ENCODE results near the gene ARHGEF40. TPM values are rescaled to one million over a fixed set of nuclear protein-coding genes. Genes with fewer than 3 reads are reported as not detected.

ARHGEF40 gene
- total RNA-seq, 1 donor from 2014 or later: 81.1 TPM

DNA sequence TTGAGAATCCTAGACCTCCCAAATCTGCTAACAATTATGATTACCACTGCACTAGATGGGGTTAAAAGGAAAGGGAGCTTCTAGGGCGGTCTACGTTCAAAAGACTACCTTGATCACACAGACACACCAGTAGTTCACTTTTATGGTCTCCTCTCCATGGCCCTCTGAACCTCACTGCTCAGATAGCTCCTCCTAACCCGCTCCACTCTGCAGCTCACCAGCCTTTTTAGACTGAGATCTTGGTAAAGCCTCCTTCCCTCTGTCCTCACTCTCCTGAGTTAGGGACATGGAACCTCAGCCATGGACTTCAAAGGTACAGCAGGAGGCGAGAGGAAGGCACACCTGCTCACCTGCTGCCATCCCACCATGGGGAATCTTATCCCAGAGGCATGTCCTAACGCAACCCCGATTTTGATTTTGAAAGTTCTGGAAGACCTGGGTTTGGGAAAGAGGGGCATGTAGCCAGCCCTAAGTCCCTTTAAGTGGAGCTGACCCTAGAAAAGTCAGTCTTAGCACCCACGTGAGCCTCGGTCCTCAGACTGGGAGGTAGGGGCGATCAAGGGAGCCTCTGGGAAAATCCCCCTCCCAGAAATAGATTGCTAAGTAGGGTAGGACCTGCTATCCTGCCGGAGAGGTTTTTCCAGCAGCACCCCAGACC is 27.0 kb downstream of the ARHGEF40 start:
- DNase-seq (ENCODE audit: low spot score): no peak

DNA sequence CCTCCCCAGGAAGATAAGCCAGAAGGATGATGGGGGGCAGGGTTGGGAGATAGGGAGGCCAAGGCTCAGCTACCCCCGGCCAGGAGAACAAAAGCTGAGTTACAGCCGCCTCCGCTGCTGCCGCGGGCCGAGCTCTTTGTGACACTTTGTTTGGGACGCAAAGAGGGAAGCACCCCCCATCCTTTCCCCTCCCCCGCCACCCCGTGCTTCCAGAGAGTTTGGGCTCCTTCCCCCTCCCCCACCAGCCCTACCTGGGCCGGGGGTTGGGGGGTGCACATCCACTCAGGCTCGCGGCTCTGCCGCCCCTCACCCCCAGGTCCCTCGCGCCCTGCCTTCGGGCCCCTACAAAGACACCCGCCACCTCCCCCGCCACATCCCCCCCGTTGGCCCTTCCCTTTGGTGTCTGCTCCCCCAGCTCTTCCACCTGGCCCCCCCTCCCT is 27.6 kb downstream of the ARHGEF40 start:
- DNase-seq (ENCODE audit: low spot score): no peak

DNA sequence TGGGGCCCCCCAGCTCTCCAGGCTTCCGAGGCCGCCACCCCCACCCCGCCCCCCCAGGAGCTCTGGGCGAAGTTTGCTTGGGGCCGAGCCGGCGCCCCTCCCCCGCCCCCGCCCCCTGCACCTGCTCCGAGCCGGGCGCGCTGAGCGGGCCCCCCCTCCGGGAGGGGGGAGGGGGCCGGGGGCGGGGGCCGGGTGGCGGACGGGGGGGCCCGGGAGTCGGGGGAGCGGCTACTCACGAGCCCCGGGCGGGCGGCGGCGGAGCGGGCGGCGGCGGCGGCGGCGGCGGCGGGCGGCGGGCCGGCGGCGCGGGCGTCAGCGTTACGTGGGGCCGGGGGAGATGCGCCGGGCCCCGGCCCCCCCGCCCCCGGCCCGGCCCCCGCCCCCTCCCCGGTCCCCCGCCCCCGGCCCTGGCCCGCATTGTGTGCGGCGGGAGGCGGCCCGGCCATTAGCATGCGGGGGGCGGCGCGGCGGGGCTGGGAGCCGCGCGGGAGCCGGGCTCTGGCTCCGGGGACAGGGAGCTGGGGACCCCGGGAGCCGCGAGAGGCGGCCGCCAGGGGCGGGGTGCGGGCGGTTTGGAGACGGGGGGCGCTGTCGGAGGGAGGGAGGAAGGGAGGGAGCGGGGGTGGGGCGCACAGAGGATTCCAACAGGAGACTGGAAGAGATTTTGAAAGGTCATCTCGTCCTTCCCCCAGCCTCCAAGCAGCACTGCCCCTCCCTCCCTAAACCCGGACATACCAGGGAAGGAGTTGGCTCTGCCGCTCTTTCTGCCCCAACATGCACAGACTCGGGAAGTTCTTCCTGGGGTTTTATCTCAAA is 28.2 kb downstream of the ARHGEF40 start, which contains the start of gene ZNF219:
ZNF219 (minus strand) TSS at position 580 of the 816 bp plus-strand sequence. CDS start 5,064 bp downstream, outside the sequence.
- DNase-seq (ENCODE audit: low spot score): no peak

DNA sequence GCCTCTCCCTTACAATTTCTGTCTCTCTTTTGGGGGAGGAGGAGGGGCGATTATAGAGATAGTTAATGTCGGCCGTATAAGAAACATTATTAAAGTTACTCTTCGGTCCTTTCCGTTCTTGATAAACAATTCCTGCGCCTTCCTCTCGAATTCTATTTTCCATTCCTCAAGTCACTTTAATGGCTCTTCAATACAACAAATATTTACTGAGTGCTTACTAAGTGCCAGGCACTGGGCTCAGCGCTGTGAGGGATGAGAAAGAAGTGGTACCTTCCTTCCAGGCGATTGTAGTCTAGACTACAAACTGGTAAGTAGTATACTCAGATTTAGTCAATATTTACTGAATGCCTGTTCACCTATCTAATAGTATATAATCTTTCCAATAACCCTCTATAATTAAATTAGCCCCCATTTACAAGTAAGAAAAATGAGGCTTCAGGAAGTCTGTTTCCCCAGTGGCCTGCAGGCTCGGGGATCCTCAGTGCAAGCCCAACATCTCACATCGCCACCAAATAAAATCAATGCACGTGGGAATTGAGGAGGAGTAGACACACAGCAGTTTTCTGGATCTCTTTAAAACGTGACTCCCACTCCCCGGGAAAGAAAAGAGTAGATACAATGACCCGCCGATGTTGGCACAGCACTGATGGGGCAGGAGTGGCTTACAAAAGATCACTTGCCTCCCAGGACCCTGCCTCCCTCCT is 28.9 kb downstream of the ARHGEF40 start:
- no peak for DNase-seq (ENCODE audit: low spot score)

DNA sequence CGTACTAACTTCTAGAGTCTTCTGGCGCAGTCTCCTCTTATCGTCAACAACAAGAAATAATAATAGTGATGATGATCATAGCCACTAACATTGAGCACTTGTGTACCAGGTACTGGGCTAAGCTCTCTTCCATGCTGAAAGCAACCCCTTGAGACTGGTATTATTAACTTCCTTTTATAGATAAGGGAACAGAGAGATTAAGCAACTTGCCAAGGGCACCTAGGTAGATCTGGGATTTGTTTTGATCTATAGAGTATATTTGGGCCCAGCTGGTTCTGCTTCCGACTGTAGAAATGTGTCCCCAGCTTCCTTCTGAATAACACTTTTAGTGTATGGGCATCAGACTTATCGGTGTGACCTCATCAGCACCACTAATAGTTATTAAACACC is 29.5 kb downstream of the ARHGEF40 start:
- no peak for DNase-seq (ENCODE audit: low spot score)

DNA sequence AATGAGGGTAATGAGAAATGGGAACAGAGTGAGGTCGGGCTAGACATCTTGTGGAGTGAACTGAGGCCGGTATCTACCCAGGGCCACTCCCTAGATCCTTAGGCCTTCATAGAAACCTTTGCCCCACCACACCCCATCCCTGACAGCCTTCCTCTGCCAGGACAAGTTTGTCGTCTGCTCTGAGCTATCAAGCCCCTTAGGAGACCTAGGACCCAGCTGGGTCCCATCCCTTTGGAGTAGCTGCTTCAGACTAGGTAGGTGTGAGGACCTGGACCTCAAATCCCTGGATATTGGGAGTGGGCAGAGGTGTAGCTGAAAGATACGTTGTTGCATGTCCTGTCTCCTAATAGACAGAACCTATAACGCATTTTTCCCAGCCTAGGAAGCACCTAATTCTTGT is 30.8 kb downstream of the ARHGEF40 start, which contains the start of gene TMEM253:
TMEM253 (plus strand) TSS at position 136 of the 400 bp plus-strand sequence. CDS start 278 bp downstream, outside the sequence.
- no peak for DNase-seq (ENCODE audit: low spot score)

DNA sequence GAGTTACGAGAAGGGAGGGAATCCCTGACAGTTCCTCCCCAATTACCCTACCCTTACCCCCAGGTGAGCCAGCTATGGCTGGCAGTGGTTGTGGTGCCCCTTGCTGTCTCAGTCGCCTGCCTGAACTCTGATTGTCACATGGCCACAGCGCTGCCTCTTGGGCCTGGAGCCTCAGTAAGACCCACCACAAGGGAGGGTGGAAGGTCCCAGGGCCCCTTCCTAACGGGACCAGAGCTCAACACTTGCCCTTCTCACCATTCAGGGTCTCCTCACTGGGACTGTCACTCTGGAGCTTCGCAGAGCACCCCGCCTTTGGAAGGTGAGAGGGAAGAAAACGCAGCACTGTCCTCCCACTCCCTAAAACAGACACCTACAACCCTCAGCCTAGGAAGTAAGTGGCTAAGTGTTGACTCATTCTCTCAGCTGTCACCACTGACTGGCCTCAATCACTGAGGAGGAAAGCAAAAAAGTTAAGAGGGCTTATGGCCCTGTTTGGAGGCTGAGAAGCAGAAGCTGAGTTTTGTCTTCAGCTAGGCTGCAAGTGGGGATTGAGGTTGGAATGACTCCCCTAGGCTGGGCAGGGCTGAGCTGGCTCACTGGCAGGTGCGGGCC is 31.8 kb downstream of the ARHGEF40 start:
- DNase-seq (ENCODE audit: low spot score): no peak

DNA sequence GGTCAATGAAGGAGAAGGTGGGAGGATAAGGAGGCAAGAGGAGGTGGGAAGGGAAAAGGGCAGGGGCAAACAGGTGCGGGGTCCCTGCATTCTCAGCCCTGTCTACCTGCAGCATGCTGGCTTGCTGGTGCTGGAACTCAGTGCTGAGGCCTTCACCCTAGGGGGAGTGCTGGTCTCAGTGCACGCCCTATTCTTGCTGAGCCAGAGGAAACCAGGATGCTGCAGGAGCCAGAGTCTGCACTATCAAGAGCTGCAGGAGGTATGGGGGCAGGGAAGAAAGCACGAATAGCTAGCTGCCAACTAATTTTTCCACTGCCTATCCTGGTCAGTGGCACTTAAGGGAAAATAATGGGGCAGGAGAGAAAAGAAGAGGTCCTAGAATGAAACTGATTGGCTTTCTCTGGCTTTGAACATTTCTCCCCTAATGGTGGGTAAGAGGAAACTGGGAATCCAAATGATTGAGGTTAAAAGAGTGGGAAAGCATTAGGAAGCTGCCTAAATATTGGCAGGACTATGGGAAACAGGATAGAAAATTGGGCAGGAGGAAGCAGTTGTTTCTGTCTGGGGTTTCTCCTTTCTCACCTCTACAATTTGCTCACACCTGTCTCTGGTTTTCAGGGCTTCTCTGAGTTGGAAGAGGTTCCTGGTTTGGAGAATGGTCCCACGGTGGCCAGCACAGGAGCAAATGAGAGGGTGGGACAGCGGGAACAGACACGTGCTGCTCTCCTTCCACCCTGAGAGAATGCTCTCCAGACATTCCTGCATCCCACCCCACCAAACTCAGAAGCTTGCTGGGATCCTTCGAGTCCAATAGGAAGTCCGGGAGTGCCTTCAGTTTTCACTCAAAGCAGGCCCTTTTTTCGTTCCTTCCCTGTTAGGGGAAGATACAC is 32.7 kb downstream of the ARHGEF40 start:
- no peak for DNase-seq (ENCODE audit: low spot score)

DNA sequence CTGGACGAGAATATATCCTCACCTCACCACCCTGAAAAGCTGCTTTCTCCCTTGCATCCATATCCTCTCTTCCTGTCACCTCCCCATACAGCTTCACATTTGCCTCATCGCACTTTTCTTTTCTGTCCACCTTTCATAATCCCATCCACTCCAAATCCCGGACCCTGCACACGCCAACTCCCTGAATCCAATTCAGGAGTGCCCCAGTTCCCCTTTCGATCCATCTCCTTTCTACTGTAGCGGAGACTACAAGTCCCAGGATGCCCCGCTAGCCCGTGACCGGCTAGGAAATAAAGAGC is 33.3 kb downstream of the ARHGEF40 start:
- no peak for DNase-seq (ENCODE audit: low spot score)

DNA sequence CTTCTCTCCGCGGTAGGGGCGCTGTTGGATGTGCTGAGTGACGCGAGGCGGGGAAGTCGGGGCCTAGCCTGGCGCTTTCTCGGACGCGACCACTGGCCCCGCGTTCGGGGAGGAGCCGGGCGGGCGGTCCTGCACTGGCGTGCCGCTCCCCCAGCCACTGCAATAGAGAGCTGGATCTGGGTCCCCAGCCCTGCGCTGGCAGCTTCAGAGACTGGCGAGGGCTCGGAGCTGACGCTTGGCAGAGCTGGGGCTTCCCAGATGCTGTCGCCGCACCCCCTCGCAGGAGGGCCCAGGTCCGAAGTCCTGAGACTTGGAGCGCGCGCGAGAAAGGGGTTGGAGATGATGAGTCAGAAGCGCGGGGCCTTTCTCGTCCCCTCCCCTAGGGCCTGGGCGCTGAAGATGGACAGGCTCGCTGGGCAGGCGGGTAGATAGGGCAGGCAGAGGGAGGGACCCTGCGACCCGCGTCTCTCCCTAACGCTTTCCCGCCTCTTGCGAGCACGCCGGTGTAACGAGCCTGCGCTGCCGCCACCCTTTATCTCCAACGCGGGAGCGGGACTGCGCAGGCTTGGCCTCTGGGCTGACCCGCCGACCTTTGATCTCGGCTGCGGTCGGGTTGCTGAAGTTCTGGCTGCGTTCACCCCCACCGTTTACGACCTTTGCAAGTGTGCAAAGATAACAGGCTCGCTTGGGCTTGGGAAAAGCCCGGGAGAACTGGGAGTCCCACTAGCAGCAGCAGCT is 33.8 kb downstream of the ARHGEF40 start:
- DNase-seq (ENCODE audit: low spot score): peak; percentile 97

DNA sequence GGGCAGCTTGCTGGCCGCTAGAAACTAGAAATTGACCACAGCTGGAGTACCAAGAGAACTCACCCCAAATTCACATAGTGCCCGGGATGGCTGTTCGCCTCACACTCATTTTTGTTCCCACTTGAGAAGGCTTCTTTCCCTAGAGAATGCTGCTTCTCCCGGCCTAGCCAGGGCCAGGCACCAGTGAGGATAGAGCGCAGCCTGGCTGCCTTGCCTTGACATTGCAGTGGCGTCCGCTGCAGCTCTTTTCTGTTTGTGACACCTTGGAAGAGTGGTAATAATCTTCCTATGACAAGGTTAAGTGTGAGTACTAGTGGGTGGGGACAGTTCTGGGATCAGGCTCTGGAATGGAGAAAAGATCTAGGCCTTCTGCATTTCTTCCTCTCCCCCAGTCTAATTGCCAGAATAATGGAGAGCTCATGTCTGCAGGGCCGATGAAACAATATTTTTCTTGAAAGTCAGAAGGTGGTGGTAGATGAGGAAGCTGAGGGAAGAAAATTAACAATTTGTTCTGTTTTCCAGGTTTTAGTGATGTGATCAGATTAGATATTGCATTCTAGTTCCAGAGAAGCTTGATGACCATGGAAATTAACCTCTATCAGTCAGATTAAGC is 34.5 kb downstream of the ARHGEF40 start:
- DNase-seq (ENCODE audit: low spot score): no peak

DNA sequence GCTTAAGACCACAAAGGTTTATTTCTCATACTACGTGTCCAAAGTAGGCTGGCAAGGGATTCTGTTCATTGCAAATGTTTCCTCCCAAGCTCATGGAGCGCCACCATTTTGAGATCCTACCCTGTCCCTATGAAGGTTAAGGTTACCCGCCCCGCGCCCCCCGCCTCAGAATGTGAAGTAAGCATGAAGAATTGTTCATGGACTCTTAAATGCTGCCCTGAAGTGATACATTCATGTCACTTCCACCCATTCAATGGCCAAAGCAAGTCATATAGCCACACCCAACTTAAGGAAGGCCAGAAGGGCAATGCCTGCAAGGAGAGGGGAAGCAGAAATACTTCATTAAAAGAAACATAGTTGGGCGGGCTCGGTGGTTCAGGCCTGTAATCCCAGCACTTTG is 35.0 kb downstream of the ARHGEF40 start:
- DNase-seq (ENCODE audit: low spot score): no peak

DNA sequence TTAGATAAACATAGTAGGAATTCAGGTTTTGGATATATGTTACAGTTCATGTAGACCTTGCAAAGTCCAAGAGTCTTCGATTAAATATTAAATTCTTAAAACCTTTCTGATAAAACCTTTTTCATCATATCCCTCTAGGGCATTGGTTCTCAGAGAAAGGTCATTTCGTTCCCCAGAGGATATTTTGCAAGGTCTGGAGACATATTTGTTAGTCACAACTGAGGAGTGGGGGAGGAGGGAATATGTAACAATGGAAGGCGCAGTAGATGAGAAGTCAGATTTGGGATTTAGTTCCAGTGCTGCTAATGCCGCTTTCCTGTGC is 36.0 kb downstream of the ARHGEF40 start:
- DNase-seq (ENCODE audit: low spot score): no peak

DNA sequence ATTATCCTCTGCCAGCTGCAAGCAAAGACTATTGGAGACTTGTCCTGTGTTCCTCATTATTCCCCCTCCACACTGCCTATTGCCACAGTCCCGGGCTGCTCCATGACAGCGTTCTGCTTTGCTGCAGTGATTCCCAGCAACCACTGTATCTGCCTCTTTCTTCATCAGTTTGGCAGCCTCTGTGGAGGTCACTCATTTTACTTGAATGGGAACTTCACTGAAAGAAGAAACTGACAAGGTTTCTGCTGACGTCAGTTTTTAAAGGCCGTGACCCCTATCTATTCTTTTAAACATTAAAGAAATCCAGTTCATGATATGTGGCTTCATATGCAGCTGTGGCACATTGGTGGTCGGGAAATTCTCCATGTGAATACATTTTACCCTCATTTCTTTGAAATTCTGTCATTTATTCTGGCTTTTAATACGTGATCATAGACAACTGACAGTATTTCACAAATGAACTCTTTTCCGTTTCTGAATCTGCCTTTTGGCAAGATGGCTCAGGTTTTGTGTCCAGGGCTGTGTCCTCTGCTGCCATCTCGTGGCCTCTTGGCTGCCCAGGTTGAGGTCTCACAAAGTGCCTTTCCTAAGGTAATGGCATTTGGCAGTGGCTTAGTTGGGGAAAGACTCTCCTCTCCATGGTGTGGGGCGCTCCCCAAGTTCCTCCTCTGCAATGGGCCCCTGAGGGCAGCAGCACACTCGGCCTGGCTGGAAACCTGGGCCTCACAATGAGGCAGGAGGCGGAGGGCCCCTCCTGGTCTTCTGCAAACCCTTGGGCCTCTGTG is 36.6 kb downstream of the ARHGEF40 start:
- no peak for DNase-seq (ENCODE audit: low spot score)

DNA sequence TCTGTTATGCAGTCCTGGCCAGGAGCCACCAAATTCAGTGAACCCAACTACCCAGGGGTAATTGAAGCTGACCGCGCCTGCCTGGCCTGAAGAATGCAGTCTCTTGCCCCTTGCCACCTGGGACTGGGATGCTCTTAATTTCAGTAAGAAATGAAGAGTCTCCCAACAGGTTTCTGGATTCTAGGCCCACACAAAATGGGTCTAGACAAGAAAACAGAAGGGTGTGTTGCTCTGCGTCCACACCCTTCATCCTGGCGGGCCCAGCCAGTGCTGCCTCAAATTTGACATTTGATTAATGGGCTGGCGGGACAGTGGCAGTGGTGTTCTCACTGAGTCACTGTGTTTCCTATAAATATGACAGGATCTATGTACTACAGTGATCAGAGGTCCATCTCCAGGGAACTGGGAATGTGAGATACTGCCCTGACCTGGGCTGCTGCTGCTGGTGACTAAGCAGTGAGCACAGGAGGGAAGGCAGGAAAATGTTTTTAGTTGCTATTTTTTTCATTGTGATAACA is 37.2 kb downstream of the ARHGEF40 start:
- DNase-seq (ENCODE audit: low spot score): no peak

DNA sequence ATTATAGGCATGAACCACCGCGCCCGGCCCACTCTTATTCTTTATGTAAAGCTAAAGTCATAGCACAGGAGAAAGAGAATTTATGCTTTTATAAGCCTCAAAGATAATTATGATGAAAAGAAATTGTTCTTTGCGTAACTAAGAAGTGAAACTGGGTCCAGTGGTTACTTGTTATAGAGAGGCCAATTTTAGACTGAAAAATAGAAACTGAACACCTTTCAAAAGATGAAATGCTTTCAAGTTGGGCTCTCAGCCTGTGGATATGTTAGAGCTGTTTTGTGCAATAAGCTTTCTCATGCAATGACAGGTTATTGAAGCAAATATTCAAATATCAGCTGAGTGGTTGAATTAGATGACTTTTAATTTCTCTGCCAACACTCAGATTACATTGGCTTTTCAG is 38.7 kb downstream of the ARHGEF40 start:
- no peak for DNase-seq (ENCODE audit: low spot score)

DNA sequence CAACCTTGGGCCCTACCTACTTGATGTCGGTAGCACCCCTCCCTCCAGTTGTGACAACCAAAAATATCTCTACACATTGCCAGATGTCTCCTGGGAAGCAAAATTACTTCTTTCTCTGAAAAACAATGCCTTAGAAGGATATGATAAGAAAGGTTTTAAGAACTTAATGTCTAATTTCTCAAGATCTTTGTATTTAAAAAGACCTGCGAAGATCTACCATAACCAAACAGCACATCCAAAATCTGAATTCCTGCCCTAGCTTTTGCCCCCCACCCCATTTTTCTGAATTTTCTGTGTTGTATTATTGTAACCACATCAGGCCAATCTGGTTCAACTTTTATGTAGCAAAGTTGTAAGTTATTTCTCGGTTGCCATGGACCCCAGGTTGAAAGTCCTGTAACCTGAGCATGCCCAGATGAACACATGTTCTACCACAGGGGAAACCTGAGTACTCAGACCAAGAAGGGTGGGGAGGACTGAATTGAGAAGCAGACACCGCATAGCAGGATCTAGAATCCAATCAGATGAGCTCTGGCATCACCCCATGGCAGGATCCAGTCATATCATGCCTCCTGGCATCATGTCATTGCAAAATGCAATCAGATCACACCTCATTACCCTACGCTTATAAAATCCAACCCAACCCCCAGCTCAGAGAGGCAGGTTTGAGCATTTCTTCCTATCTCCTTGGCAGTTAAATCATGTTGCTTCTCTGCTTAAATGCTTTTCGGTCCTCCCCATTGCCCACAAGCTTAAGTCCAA is 39.5 kb downstream of the ARHGEF40 start:
- no peak for DNase-seq (ENCODE audit: low spot score)

DNA sequence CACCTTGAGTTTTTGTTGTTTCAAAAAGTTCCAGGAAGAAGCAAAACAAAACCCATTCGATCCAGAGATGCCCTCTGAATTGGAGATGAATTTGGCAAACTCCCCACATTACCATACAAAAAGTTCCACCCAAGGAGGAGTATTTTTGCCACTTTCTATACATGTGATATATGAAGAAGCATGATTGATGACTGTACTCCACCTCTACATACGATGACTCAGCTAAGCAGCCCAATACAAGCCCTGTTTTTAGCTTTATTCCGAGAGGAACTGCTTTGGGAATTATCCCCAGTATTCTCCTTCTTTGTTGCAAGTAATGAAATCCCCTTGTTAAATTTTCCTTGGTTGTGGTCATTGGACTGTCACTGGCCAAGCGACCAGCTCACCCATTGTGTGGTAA is 42.2 kb downstream of the ARHGEF40 start:
- no peak for DNase-seq (ENCODE audit: low spot score)
